ENCODE measurements around the gene PIK3AP1. TPM values are rescaled to one million over a fixed set of nuclear protein-coding genes. Genes with fewer than 3 reads are reported as not detected.
"Not testable (repeated sequence)": the region's sequence is repeated elsewhere in the genome, so short reads cannot be mapped to it uniquely, and the experiment has no call there.

Gene PIK3AP1
- total RNA-seq, 4 donors from 2014 or later, result 1.4 to 3.2 (median 2.8) TPM

DNA sequence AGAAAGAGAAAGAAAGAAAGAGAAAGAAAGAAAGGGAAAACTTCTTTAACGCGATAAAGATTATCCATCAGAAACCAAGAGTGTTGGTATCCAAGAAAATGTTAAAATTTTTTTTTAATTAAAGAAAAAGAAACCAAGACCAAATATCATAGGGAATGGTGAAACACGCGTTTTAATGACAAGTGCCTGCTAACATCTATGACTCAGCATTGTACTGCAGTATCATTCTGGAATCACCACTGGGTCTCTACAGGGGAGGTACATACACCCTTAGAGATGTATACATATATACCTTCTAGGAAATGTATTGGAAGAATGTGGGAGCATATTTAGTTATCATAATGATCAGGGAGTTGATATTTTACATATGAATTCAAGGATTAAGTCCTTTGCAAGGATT lies 32.1 kb upstream of the PIK3AP1 start:
- H3K27ac ChIP-seq, result no peak overlapping the region
- intact Hi-C loops (cut with DNase I; ENCODE audit: low total_unique reads), result no loop called here
- DNase-seq, result no peak
- no peaks in the 10 kb centered on the region for H3K4me1 ChIP-seq
- H3K4me3 ChIP-seq, result no peak overlapping the region
- no peak for TF ChIP-seq POLR2A (IDR thresholded peaks at IDR 0.05)
- TF ChIP-seq, protein P1, sequence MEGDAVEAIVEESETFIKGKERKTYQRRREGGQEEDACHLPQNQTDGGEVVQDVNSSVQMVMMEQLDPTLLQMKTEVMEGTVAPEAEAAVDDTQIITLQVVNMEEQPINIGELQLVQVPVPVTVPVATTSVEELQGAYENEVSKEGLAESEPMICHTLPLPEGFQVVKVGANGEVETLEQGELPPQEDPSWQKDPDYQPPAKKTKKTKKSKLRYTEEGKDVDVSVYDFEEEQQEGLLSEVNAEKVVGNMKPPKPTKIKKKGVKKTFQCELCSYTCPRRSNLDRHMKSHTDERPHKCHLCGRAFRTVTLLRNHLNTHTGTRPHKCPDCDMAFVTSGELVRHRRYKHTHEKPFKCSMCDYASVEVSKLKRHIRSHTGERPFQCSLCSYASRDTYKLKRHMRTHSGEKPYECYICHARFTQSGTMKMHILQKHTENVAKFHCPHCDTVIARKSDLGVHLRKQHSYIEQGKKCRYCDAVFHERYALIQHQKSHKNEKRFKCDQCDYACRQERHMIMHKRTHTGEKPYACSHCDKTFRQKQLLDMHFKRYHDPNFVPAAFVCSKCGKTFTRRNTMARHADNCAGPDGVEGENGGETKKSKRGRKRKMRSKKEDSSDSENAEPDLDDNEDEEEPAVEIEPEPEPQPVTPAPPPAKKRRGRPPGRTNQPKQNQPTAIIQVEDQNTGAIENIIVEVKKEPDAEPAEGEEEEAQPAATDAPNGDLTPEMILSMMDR (IDR thresholded peaks at IDR 0.05 in 4 of 5, conservative IDR thresholded peaks at IDR 0.05 in 1 of 5), result no peak
- no peaks in the 10 kb centered on the region for H3K27me3 ChIP-seq
- ATAC-seq, result no peak
- in situ Hi-C loops (cut with MboI; ENCODE audit: low sequenced_read_pairs in 4 of 4), result no loop called here
- no peaks in the 10 kb centered on the region for H3K9me3 ChIP-seq
- no peaks in the 10 kb centered on the region for H3K36me3 ChIP-seq

DNA sequence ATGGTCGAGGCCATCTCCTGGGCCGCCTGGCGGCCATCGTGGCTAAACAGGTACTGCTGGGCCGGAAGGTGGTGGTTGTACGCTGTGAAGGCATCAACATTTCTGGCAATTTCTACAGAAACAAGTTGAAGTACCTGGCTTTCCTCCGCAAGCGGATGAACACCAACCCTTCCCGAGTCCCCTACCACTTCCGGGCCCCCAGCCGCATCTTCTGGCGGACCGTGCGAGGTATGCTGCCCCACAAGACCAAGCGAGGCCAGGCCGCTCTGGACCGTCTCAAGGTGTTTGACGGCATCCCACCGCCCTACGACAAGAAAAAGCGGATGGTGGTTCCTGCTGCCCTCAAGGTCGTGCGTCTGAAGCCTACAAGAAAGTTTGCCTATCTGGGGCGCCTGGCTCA lies 30.0 kb upstream of the PIK3AP1 start:
- H3K4me1 ChIP-seq; intact Hi-C loops (cut with DNase I; ENCODE audit: low total_unique reads); in situ Hi-C loops (cut with MboI; ENCODE audit: low sequenced_read_pairs in 4 of 4); H3K4me3 ChIP-seq; H3K27ac ChIP-seq; DNase-seq; H3K27me3 ChIP-seq; H3K36me3 ChIP-seq; H3K9me3 ChIP-seq; ATAC-seq: not testable (repeated sequence)

DNA sequence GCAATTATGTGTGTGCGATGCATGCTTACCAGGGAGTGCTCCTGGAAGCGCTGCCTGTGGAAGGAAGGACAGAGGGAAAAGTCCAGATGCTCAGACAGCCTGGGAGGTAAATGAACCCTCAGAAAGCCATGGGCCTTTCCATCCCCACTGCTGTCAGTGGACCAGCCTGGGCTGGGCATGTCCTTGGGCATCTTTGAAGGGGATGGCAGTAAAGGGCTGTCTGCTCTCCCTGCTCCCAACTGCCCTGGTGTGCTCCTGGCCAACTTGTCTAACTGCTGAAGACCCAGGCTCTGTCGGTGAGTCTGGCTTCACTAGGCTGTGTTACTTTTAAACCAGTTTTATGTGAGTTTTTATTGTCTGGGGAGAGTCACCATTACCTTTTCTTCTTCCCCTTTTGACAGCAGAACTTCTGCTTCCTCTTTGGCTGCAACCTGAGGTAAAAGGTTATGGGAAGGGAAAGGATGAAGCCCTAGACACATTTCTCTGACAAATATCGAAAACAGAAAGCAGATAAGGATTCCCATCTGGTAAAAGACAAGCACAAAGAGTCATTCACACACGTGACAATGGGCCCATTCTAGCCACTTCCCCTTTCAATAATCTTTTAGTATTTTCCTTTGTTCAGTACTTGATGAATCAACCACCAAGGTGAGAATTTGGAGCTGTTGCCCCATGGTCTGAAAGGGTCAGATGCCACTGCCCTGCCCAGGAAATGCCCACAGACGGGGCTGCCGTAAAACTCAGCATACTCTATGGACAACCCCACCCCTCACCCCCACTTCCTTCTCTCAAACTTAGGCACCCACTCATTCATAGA lies 27.6 kb upstream of the PIK3AP1 start:
- ATAC-seq, result no peak
- Histone ChIP-seq H3K27ac (no peak overlapping the region), H3K4me1 (no peaks in the 10 kb centered on the region), H3K27me3 (no peaks in the 10 kb centered on the region), H3K4me3 (no peak overlapping the region), H3K9me3 (no peaks in the 10 kb centered on the region), H3K36me3 (no peaks in the 10 kb centered on the region)
- TF ChIP-seq, protein P1 (IDR thresholded peaks at IDR 0.05 in 4 of 5, conservative IDR thresholded peaks at IDR 0.05 in 1 of 5), result no peak
- no peak for TF ChIP-seq POLR2A (IDR thresholded peaks at IDR 0.05)
- in situ Hi-C loops (cut with MboI; ENCODE audit: low sequenced_read_pairs in 4 of 4), result no loop called here
- DNase-seq, result no peak
- intact Hi-C loops (cut with DNase I; ENCODE audit: low total_unique reads), result loop anchor here (10.0 kb wide), 1 partner anchor 353 kb away; no protein-coding TSS in a partner anchor

DNA sequence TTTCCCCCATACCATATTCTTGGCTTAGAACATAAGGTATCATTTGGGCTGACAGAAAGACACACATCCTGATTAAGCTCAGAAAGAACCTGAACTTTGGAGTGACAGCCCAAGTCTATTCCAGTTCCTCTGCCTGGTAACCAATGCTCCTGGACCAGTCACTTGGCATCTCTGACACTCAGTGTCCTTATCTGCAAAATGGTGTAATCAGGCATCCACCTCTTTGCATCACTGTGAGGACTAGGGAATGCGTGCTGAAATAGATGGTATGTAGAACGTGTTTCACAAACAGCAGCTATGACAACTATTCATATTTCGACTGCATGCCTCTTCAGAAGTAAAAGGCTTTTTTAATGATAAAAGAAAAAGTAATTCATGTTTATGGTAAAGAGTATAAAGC lies 26.2 kb upstream of the PIK3AP1 start:
- Histone ChIP-seq H3K27me3 (no peaks in the 10 kb centered on the region), H3K4me3 (no peak overlapping the region), H3K4me1 (no peaks in the 10 kb centered on the region), H3K9me3 (no peaks in the 10 kb centered on the region), H3K27ac (no peak overlapping the region), H3K36me3 (no peaks in the 10 kb centered on the region)
- TF ChIP-seq, protein P1 (IDR thresholded peaks at IDR 0.05 in 4 of 5, conservative IDR thresholded peaks at IDR 0.05 in 1 of 5), result no peak
- no peak for TF ChIP-seq POLR2A (IDR thresholded peaks at IDR 0.05)
- ATAC-seq, result no peak
- in situ Hi-C loops (cut with MboI; ENCODE audit: low sequenced_read_pairs in 4 of 4), result no loop called here
- intact Hi-C loops (cut with DNase I; ENCODE audit: low total_unique reads), result loop anchor here (10.0 kb wide), 1 partner anchor 352 kb away; no protein-coding TSS in a partner anchor
- no peak for DNase-seq

DNA sequence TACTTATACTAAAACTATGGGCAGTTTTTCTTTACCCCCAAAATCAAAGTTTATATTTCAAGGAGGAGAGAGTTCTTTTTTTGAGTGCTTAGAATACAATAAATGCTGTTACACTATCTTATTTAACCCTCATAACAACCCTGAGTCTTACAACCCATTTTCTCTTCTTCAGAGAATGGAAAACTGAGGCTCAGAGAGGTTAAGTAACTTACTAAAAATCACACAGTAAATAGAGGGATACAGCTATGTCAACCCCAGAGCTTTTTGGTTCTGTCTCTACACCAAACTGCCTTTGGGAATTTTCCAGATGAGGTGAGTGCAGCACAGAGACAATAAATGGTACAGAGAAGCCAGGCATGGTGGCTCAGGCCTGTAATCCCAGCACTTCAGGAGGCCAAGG lies 25.6 kb upstream of the PIK3AP1 start:
- ATAC-seq (no peak), DNase-seq (no peak)
- intact Hi-C loops (cut with DNase I; ENCODE audit: low total_unique reads) (loop anchor here (10.0 kb wide), 1 partner anchor 351 kb away; no protein-coding TSS in a partner anchor), in situ Hi-C loops (cut with MboI; ENCODE audit: low sequenced_read_pairs in 4 of 4) (no loop called here)
- Histone ChIP-seq H3K27ac (no peak overlapping the region), H3K9me3 (no peaks in the 10 kb centered on the region), H3K27me3 (no peaks in the 10 kb centered on the region), H3K4me3 (no peak overlapping the region), H3K4me1 (no peaks in the 10 kb centered on the region), H3K36me3 (no peaks in the 10 kb centered on the region)
- TF ChIP-seq POLR2A (IDR thresholded peaks at IDR 0.05), result no peak
- TF ChIP-seq, protein P1 (IDR thresholded peaks at IDR 0.05 in 4 of 5, conservative IDR thresholded peaks at IDR 0.05 in 1 of 5), result no peak

All from gastrocnemius medialis (tissue), 4 donors.